22Rv1 (cell line): ENCODE results near the gene ERVW-1.

ENCODE experiments used
- ZFX ChIP-seq: fragments of 450-650 bp; IDR thresholded peaks from 2 replicates; pipeline ENCODE4 v1.6.1; 2017; ENCODE audit warnings: antibody characterized with exemption, borderline replicate concordance
- TF ChIP-seq, protein P1 (sequence below): fragments of 450-650 bp; IDR thresholded peaks from 2 replicates; pipeline ENCODE4 v1.5.1; 2017; ENCODE audit warnings: mild to moderate bottlenecking

DNA sequence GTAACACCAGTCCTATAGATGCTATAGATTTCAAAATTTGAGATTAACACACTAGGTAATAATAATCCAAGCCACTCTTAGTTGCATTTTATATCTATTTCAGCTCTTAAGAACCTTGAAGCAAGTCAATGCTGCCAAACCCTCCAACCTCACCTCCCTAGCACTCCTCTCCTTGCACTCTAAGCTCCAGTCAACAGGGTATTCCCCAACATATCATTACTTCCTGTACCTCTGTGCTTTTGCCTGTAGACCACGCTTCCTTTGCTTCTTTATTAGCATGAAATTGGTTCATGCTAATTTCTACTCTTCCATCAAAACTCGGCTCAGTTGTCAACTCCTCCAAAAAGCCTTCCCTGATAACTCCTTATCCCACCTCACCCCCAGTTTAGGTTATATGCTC lies 26.0 kb upstream of the ERVW-1 start:
- TF ChIP-seq, protein P1, sequence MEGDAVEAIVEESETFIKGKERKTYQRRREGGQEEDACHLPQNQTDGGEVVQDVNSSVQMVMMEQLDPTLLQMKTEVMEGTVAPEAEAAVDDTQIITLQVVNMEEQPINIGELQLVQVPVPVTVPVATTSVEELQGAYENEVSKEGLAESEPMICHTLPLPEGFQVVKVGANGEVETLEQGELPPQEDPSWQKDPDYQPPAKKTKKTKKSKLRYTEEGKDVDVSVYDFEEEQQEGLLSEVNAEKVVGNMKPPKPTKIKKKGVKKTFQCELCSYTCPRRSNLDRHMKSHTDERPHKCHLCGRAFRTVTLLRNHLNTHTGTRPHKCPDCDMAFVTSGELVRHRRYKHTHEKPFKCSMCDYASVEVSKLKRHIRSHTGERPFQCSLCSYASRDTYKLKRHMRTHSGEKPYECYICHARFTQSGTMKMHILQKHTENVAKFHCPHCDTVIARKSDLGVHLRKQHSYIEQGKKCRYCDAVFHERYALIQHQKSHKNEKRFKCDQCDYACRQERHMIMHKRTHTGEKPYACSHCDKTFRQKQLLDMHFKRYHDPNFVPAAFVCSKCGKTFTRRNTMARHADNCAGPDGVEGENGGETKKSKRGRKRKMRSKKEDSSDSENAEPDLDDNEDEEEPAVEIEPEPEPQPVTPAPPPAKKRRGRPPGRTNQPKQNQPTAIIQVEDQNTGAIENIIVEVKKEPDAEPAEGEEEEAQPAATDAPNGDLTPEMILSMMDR = no peak
- TF ChIP-seq ZFX = no peak
